SK-N-MC (cell line): ENCODE measurements around the gene POLR2J.
"Not testable (repeated sequence)": the region's sequence is repeated elsewhere in the genome, so short reads cannot be mapped to it uniquely, and the experiment has no call there.

ENCODE experiments used
- EZH2 ChIP-seq: fragments of 200-600 bp; sonication (generic); IDR thresholded peaks from one replicate; pipeline ENCODE4 v1.6.1; 2017; ENCODE audit warnings: antibody characterized with exemption
- FOXP2 ChIP-seq: optimal IDR thresholded peaks from 2 replicates; pipeline ENCODE3; 2011; ENCODE audit warnings: mild to moderate bottlenecking, moderate library complexity; ENCODE audit not compliant: insufficient read depth; ENCODE audit errors: extremely low read length, control extremely low read depth
- POLR2AphosphoS5 ChIP-seq: IDR thresholded peaks from 2 replicates; pipeline ENCODE4 v1.6.1; 2012; ENCODE audit warnings: mild to moderate bottlenecking, low read depth, low read length, borderline replicate concordance

GRCh38 chr7:102479982-102480637, 1.4 kb upstream of the POLR2J start:
- not testable (repeated sequence) for TF ChIP-seq EZH2, POLR2AphosphoS5, FOXP2
